Fibroblast of skin of right biceps (primary cell): ENCODE results near the gene MAPRE2.

ENCODE experiments used
- DNase-seq: peaks from one replicate; pipeline ENCODE4 v3.0.0-alpha.2; 2013

MAPRE2 gene

GRCh38 chr18:35038881-35039491, 2.2 kb upstream of the MAPRE2 start:
- DNase-seq, result no peak

DNA sequence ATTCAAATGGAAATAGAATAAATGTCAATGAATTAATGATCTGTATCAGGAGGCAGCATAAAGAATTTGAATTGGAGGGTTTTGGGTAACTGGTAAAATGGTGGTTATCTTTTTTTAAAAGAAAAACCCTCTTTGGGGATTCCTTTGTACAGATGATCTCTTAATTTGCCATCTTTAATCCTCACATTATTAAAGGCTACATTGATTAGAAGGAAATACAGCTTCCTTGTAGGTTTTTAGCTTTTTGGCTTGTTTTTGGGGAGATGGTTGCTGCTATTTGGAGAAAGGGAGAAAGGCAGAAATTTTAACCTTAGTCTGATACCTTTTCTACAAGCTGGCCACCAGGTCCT, 600 bp upstream of the MAPRE2 start:
- DNase-seq, result no peak

GRCh38 chr18:35041815-35042387, 688 bp downstream of the MAPRE2 start:
- DNase-seq, result no peak

- DNase-seq, result no peak
Measured at GRCh38 chr18:35042389-35043071, 1.3 kb downstream of the MAPRE2 start.

DNA sequence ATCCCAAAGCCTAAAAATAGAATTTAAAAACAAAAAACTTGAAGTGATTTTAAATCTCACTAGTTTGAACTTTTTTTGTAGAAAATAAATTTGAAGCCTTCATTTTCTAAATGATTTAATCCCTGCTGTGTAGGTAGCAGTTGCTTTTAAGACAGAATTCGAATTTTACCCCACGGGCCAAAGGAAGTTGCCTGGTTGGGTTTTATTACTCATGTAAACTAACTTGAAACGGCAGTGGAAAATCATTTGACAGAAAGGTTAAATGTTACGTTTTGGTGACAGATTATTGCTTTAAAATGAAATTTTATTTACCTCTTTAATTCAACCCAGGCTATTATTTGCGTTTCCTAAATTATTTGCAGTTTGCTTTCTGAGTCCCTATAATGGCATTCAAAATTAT, 2.0 kb downstream of the MAPRE2 start:
- DNase-seq, result no peak

DNA sequence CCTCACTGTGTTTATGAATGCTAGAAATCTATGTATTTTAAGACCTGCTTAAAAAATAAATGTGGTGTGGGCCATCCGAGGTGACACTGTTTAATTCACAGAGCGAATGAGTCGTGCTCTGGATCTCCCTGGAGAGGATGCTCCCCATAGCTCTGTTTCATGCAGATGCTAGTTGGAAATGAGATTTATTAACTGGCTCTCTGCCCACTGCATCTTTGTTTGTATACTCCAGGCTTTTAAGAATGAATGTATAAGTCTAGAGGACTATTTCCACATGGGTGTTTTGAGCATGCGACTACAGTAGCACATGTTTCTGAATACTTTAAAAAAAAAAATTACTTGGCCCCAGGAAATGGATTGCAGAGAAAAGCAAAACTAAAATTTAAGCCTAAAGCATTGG, 3.9 kb downstream of the MAPRE2 start:
- DNase-seq, result peak; percentile 45

GRCh38 chr18:35045806-35046205, 4.6 kb downstream of the MAPRE2 start:
- no peak for DNase-seq

- no peak for DNase-seq
Measured at GRCh38 chr18:35047697-35048292, 6.6 kb downstream of the MAPRE2 start.

- DNase-seq, result no peak
Measured at GRCh38 chr18:35049111-35050027, 8.2 kb downstream of the MAPRE2 start.

DNA sequence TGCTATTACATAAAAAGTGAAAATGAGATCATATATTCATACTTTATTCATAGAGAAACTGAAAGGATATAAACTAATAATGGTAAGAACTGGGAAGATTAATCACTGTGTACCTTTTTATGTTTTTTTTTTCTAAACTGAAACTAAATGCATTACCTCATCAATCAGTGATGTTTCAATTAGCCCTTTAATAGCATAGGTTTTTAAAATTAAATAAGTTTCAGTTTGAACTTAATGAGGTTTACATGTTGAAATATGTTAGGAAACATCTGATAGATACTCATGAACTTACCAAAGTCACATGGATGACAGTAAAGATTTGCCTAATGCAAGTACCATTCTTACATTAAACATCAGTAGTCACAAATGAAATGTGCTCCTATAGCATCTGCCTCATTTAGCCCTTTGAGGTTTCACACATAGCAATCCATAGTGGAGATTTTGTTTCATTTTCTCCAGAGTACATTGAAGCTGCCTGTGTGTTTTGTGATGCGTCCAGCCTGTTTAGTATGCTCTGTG, 8.9 kb downstream of the MAPRE2 start:
- no peak for DNase-seq

- DNase-seq, result no peak
Measured at GRCh38 chr18:35050705-35051195, 9.5 kb downstream of the MAPRE2 start.

DNA sequence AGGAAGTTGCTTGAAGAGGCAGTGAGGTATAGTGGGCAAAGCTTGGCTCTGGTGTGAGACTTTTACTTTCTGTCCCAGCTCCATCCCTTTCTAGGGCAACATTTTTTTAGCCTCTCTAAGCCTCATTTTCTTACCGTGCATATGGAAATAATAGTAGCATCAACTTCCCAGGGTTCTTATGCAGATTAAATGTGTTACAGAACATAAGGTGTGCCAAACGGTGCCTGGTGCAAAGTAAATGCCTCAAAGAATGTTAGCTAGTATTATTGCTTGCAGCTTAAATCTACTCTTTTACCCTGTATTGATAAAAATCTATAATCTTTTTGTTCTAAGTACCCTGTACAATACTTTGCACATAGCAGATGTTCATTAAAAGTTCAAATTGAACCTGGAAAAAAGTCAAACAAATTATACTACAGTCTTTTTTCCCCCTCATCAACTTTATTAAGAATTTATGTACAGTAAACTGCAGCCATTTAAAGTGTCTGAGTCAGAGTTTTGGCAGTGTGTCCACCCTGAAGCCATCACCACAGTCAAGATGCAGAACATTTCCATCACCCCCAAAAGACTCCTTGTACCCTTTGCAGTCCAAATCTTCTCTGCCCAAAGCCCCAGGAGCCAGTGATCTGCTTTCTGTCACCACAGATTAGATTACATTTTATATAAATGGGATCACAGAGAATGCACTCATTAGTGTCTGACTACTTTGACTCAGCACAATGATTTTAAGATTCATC, 10.6 kb downstream of the MAPRE2 start:
- peak; percentile 35 for DNase-seq

GRCh38 chr18:35054401-35054800, 13.2 kb downstream of the MAPRE2 start:
- no peak for DNase-seq

GRCh38 chr18:35055105-35055504, 13.9 kb downstream of the MAPRE2 start:
- no peak for DNase-seq

- DNase-seq, result no peak
Measured at GRCh38 chr18:35055726-35056125, 14.5 kb downstream of the MAPRE2 start.

DNA sequence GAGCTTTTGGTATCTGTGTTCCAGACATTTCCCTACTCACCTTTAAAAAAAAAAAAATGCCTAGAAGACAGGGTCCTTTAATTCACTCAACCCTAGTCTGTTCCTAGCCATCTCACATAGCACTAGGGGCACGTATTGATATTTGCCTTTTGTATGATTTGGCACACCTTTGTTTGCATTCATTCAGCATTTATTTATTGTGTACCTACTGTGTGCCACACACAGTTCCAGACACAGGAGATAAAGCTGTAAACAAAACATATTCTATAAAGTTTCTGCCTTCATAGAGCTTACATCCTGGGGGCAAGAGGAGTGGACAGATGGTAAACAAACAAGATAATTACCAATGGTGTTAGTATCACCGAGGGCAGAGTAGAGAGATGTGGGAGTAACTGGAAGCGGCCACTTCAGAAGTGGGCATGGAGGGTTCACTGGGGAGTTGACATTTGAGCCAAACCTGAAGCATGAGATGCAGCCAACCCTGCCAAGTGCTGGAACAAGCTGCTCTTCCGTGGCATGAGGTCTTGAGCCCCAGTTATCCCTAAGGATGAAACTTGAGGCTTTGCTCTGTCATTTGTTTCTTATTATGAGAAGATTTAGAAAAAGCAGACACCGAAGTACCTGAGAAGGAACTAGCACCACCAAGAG, 18.2 kb downstream of the MAPRE2 start:
- DNase-seq, result no peak

GRCh38 chr18:35060122-35060815, 19.1 kb downstream of the MAPRE2 start:
- no peak for DNase-seq

GRCh38 chr18:35061336-35061735, 20.1 kb downstream of the MAPRE2 start:
- no peak for DNase-seq

DNA sequence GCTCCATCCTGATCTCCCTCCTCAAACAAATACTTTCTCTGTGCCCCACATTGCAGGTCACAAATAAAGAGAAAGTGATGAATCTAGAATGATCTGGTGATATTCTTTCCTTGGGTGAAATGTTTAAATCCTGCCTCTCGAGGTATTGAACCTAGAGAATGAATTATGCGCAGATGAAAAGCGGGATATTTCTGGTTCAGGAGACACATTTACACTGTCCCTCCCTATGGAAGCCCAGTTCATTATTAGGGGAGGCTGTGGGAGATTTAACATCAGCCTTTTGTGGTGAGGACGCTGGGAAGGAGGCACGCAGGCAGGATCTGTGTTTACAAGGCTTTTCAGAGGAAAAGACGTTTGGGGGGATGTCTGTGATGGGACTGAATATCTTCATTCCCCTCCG, 20.6 kb downstream of the MAPRE2 start:
- DNase-seq, result no peak

DNA sequence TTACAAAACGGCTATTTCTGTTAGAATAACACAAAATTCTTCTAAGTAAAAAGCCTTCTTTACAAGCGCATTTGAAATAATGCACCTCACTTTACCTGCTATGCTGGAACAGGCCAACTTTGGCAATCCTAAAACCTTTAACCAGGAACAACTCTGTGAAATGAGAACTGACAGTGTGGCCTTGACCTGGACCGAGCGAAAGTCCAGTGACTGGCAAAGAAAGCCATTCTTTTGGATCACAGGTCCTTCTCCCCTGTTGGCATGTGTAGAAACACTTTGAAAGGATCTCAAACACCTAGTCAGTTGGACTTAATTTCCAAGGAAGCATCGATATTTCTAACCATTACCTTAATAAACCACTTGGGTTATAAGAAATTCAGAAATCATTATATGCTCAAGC, 21.2 kb downstream of the MAPRE2 start:
- no peak for DNase-seq
